ENCODE results near the gene MME. TPM values are rescaled to one million over a fixed set of nuclear protein-coding genes. Genes with fewer than 3 reads are reported as not detected.

The MME gene
- total RNA-seq, 1 experiment from 2014 or later, result 388 TPM

DNA sequence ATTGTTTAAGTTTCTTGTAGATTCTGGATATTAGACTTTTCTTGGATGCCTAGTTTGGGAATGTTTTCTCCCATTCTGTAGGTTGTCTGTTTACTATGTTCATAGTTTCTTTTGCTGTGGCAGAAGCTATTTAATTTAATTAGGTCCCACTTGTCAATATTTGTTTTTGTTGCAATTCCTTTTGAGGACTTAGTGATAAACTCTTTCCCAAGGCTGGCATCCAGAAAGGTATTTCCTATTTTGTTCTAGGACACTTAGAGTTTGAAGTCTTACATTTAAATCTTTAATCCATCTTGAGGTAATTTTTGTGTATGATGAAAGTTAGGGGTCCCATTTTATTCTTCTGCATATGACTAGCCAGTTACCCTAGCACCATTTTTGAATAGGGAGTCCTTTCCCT lies 54.9 kb downstream of the MME start:
- no peak for DNase-seq (ENCODE audit: low read depth)

DNA sequence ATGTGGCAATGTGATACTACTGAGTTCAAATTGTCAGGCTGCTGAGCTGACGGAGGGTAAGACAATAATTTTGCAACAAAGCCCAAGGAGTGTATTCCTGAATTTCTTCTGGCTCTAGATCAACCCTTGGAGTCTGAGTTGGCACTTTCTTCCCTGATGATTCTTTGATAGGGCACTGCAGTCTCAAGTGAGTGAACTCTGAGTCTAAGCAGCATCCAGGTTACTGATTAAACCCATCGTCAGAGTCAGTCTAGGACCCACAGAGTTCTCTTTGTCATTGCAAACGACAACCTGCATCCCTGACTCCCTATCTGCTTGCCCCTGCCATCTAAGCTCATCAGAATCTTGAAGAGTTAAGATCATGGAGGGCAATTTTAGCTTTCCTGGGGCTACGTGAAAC lies 58.6 kb downstream of the MME start:
- DNase-seq (ENCODE audit: low read depth), result no peak

DNA sequence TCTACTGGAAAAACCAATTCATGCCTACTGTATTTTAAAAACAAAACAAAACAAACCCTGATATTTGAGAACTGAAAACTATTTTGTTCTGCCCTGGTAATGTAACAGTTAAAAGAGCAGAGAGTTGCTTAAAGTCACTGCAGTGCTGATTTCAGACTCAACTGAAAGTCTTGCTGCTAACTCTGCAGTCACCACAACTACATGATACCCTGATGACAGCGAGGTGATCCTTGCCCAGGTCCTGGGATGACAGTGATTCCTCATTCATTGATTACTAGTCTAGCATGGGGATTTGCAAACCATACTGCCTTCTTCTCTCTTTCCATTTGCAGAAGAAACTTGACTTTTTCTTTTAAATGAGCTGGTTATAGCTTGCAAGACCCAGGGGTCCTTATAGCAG lies 67.5 kb downstream of the MME start:
- no peak for DNase-seq (ENCODE audit: low read depth)

DNA sequence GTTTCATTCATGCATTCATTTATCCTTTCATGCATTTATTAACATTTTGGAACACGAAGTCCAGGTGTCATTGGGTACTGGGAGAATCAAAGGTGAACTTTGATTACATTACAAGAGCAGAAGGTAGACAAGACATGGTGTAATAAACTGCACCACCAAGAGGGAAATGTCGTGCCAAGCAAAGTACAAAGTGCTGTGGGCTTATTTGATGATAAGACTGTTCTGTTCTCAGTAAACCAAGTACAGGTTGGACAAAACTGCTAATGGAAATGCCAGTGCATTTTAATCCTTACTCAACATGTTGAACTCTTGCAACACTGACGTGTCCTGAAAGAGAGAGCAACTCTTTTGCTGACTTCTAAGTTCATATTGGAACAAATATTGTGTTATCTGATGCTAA lies 69.4 kb downstream of the MME start:
- DNase-seq (ENCODE audit: low read depth), result no peak

DNA sequence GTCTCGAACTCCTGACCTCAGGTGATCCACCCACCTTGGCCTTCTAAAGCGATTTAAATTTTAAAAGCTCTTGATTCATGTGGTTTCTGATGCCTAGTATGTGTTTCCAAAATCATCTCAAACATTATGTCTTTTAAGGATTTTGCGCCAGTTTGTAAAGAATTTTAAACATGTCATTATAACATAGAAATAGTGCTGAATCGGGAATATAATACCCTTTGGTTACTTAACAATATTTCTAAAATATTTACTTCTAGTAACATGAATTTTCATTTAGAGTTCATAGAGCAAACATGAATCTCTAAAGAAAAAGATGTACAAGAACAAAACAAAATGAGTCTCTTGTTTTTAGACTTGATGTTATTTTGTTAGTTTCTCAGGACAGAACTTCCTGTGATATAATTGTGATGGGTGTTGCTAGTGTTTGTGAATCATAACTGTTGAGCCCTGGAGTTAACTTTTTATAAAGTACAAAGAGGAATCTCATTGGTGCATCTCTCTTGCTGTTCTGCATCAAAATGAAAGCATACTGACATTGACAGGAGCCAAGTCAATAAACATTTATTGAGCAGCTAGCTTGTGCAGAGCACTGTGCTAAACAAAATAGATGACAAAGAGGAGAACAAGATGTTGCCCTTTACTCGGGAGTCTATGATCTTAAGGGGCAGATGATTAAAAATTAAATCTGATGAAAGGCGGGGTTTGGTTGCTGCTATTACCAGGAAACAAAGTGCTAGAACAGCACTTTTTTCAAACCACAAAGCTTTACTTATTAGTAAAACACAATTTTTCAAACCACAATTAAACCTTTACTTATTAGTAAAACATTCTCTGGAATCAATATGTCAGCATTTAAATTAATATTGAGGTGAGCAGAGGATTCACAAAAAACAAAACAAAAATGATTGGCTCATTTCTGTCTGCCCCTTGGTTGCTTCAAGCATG lies 73.4 kb downstream of the MME start:
- peak; percentile 4 for DNase-seq (ENCODE audit: low read depth)

DNA sequence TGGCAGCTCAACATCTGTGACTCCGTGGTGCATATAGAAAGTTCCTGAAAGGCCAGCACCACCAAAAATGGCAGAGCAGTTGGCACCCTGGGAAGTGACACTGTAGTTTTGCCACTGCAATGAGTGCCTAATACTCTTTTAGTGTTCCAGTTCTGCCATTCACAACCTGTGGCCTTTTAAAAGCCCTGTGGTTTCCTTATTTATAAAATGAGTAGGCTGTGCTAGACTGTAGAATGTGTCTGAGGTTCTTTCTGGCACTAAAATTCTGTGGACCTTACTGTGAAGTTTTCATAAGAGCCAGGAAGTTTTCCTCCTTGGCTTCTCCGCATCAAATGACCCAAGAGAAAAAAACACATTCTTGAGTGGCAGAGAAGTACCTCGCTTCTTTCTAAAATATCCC lies 74.1 kb downstream of the MME start:
- DNase-seq (ENCODE audit: low read depth), result no peak

DNA sequence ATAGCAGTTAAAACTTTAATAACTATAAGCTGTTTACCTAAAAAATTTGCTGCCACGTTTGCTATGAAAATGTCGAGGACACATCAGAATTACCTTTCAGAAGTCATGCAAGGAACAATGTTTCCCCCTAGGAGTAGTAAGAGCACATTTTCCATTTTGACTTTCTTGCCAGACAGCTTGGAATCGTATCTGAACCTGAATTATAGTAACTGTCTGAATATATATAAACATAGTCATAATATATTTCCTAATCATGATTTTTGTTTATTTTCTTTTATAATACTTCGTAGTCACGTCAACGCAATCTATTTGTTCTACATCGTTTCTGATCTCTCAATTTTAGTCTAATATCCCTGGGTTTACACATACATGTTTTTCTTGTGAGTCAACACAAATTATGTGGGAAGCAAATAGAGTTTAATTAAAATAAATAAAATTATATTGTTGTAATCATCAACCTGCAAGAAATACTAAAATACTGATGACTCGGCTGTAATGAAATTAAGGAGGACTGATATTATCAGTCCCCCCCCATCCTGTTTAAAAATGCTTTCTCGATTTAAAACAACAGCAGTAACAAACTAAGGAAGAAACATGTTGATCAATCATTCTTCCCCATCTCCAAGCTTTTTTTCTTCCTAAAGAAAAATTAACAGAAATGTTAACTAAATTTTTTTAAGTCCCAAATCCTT lies 78.4 kb downstream of the MME start:
- no peak for DNase-seq (ENCODE audit: low read depth)

DNA sequence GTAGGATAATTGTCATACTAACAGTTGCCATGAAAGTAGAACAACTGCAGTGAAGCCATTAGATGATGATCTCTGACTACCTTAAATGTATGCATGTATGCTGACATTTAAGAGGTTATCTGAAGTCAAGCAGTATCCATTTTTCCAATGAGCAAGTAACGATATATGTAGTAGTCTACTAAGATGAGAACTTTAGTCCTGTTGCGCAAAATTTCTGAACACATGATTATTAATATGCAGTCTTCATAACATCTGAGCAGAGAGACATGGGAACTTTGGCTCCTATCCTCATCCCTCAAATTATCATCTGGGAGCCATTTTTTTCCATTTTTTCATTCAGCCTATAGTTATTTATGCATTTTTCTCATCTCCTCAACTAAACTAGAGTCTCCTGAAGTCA lies 79.2 kb downstream of the MME start:
- DNase-seq (ENCODE audit: low read depth), result no peak

DNA sequence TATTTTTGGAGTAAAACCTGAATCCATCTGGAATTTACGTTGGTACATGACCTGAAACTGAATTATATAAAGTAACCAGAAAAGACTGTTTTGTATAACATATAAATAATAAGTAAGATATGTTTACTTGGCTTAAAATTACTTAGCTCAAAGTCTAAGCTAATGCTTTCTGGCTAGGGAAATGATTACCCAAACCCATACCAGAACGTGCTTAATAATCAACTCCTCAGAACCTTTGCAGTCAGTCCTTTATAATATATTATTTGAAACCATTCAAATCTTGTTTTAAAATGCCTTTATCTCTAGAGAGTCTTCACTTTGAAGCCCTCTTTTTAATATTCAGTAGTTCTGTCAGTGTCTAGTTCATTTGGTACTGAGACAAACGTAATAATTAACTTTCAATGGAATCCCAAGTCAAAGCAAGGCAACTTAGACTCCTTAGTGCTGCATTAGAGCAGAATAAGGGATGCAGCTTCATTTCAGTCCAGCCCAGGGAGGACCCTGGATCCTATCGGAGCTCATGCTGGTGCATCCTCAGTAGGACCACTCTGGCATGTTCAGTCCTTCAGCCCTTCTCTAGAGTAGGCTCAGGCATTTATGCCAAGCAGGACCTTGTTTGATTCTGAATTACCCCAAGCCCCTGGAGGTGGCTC lies 81.6 kb downstream of the MME start:
- DNase-seq (ENCODE audit: low read depth), result no peak

DNA sequence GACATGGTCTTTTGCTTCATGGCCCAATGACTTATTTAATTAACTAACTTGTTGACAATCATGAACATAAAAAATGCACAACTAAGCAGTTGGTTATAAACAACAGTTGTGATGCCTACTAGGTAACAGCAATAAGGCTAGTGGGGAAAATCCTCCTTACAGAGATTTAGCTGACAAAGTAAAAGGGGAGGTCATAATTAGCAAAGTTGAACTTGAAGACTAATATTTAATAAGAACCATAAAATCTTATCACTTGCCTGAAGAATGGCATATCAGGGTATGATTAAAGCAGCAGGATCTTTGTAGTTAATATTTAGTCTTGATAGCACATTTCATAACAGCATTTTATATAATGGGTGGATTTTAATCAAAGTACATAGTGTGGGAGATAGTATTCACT lies 84.2 kb downstream of the MME start:
- DNase-seq (ENCODE audit: low read depth), result no peak

DNA sequence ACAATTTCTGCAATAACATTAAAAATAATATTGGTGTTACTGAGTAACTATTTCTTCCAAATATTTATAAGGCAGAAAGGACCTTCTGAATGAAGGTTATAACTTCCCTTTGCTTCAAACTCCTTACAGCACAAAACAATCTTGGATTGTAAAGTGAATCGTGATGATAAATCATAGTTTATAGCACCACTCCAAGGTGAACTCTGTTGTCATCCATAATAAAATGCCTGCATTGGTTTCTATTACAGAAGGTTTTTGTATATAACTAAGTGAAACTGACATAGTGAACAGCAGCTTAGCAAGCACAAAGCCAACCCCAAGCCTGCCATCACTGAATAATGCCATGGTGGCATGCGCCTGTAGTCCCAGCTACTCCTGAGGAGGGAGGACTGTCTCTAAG lies 86.3 kb downstream of the MME start:
- DNase-seq (ENCODE audit: low read depth), result no peak

DNA sequence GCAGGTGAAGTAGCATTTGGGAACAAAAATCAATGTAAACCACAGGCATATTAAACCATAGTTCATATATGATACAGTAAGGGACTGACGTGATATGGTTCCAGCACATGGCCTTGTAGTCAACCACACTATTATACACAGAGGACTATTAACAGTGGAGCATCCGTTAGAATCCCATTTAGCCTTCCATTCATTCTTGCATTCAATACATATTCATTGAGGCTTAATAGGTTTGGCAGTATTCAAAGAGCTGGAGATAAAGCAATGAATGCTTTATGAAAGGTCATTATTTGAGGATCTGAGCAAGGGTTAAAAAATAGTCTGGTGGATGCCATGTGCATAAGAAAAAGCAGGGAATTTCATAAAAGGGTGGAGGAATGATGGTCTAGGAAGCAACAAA lies 89.1 kb downstream of the MME start:
- DNase-seq (ENCODE audit: low read depth), result no peak

DNA sequence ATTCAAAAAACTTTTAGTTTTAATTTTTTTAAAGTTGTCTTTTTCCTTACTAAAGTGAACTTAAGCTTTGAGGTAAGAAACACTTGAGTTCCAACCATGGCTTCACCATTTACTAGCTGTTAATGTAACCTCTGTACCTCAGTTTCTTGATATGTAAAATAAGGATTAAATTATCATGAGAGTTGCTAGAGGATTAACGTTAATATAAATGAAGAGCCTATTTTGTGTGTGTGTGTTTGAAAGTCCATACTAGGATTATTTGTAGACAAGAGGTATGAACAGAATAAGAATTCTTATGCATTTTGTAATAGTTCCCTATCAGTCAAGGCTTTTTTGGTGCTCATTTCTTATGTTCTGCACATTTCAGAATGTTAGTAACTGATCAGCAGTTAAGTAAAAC lies 93.7 kb downstream of the MME start:
- DNase-seq (ENCODE audit: low read depth), result no peak

DNA sequence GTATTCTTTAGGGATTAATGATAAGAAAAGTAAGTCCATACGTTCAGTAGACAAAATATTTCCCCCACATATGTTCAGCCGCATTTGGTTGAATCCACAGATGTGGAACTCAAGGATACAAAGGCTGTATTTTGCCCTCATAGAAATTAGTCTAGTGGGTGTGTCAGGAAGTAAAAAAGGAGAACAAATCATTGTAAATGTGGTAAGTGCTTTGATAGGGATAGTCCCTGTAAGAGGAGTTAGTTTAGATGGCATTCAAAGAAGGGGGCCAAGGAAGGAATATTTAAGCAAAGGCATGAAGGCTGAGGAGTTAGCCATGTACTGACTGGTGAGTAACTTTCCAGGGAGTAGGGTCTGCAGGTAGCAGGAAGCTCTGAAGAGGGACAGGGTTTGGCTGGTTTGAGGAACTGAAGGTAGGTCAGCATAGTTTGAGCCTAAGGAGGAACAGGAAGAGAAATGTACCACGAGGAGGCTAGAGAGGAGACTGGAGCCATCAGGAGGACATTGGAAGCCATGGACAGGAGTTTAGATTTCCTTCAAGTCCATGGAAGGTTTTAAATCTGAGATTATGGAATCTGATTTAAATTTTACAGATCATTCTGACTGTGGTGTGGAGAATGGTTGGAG lies 98.8 kb downstream of the MME start:
- no peak for DNase-seq (ENCODE audit: low read depth)

DNA sequence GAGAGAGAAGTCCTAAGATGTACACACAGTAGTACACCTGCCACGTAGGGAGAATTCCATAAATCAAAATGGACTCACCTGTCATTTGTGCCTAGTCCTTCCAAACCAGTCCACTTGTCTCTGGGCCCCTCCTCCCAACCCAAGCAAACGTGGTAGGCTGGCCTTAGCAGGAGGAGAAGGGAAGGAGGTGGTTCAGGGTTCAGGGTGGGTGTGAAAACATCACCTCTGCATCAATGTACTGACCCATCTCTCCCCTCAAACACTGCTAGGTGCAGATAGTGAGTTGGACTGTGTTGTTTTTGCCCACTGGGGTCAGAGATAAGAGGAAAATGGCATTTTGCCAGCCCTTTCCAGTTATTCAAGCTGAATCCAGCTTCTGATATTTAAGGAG lies 99.3 kb downstream of the MME start:
- DNase-seq (ENCODE audit: low read depth), result no peak

DNA sequence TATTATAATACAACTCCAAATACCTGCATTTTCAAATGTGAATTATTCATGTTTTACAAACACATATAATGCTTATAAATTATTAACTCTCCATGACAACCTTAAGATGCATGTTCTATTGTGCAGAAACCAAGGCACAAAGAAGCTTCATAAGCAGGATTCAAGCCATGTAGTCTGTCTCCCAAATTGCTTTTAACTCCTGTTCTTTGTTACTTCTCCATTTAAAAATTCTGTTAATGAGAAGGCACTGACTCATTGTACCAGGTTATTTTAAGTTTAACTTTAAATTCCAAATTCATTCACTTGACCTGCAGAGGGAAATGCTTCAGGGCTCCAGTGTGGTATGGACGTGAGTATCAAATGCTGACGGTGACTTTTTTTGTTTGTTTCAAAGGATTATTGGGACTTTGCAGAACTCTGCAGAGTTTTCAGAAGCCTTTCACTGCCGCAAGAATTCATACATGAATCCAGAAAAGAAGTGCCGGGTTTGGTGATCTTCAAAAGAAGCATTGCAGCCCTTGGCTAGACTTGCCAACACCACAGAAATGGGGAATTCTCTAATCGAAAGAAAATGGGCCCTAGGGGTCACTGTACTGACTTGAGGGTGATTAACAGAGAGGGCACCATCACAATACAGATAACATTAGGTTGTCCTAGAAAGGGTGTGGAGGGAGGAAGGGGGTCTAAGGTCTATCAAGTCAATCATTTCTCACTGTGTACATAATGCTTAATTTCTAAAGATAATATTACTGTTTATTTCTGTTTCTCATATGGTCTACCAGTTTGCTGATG lies 100.0 kb downstream of the MME start:
- DNase-seq (ENCODE audit: low read depth), result no peak

DNA sequence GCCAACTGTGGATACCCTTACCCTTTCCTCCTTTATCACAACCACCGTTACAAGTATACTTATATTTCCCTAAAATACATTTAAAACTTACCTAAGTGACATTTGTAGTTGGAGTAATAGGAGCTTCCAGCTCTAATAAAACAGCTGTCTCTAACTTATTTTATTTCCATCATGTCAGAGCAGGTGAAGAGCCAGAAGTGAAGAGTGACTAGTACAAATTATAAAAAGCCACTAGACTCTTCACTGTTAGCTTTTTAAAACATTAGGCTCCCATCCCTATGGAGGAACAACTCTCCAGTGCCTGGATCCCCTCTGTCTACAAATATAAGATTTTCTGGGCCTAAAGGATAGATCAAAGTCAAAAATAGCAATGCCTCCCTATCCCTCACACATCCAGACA lies 102.3 kb downstream of the MME start:
- DNase-seq (ENCODE audit: low read depth), result no peak

DNA sequence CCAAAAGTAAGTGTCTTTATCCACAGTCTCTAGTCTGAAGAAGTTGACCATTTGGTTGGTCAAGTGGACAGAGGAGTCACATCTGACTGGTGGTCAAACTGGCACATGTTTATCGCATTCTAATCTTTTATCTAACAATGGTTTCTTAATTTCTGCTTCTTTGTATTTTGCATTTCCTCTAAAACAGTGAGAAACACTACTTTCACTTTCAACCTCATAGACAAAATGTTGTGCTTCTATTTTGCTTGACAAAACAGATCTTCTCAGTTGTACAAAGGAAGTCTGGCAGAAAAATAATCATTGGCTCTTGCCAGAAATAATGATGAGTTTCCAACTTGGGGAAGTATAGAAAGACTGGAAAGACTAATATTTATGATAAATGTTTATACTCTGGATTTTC lies 103.9 kb downstream of the MME start:
- no peak for DNase-seq (ENCODE audit: low read depth)

DNA sequence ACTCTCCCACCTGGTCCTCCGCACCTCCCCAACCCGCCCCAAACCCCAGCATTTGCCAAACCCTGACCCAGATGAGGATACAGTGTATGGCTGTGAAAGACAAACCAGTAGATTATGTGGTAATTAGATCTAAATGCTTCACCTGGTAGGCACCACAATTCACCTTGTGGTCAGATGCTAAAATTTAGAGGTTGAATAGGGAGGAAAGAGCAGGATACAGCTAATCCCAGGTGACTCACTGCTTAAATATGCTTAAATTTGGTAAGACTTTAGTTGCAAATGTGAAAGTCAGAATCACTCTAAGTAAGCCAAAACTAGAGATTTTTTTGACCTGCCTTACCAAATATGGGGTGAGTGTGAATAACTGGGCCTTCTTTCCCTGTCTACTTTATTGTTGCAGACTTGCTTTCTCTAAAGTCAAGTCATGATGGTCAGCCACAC lies 105.5 kb downstream of the MME start:
- DNase-seq (ENCODE audit: low read depth), result peak; percentile 80

DNA sequence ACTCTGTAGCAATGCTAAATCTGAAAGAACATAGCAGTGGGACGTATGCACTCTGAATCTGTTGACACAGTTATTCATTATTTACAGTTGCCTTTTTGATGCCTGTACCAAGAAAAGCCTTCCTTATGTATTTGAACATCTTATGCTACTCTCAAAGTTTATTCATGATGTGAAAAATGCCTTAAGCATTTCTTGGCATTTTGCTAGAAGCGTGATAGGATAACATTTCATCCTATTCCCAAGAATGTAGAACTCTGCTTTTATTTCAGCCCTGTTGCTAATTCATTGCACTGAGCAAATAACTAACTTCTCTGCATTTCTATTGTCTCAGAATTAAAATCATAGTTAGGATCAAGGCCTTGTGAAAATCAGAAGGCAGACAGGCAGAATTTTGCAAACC lies 107.9 kb downstream of the MME start:
- DNase-seq (ENCODE audit: low read depth), result no peak

DNA sequence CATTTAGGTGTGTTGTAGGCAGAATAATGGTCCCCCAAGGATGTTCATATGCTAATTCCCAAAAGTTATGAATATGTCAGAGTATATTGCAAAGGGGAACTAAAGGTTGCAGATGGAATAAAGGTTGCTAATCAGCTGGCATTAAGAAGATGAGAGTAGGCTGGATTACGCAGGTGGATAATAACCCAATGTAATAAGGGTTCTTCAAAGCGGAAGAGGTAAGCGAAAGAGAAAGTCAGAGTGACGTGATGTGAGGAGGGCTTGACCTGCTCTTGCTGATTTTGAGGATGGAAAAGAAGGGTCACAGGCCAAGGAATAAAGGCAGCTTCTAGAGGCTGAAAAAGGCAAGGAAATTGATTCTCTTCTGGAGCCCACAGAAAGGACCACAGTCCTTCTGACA lies 109.4 kb downstream of the MME start:
- DNase-seq (ENCODE audit: low read depth), result no peak
